SK-N-SH treated with all-trans-retinoic acid at 6 μM for 48 hours (cell line): ENCODE results near the gene ACLY.

Source experiments
- ARNTL ChIP-seq: fragments of 450-650 bp; formaldehyde crosslinking; IDR thresholded peaks from 2 replicates; pipeline ENCODE4 v1.5.0; 2020; ENCODE audit warnings: low read depth, mild to moderate bottlenecking, moderate library complexity, borderline replicate concordance
- BACH2 ChIP-seq: fragments of 250-450 bp; sonication (Bioruptor Pico); IDR thresholded peaks from 2 replicates; pipeline ENCODE4 v1.9.0; 2021; ENCODE audit warnings: mild to moderate bottlenecking, borderline replicate concordance
- CREB5 ChIP-seq: fragments of 250-450 bp; sonication (Bioruptor Pico); IDR thresholded peaks from 2 replicates; pipeline ENCODE4 v1.5.1; 2020; ENCODE audit warnings: low read depth, mild to moderate bottlenecking, moderate library complexity
- ESRRG ChIP-seq: fragments of 250-450 bp; sonication (Bioruptor Pico); IDR thresholded peaks from 2 replicates; pipeline ENCODE4 v1.6.1; 2021; ENCODE audit warnings: mild to moderate bottlenecking
- GLIS3 ChIP-seq: fragments of 250-450 bp; sonication (Bioruptor Pico); IDR thresholded peaks from 2 replicates; pipeline ENCODE4 v1.5.0; 2020; ENCODE audit warnings: mild to moderate bottlenecking, moderate library complexity
- ISL1 ChIP-seq: fragments of 250-450 bp; sonication (Bioruptor Pico); IDR thresholded peaks from 2 replicates; pipeline ENCODE4 v2.1.2; 2022; ENCODE audit warnings: mild to moderate bottlenecking, moderate library complexity
- PATZ1 ChIP-seq: fragments of 250-450 bp; sonication (Bioruptor Pico); IDR thresholded peaks from 2 replicates; pipeline ENCODE4 v1.8.0; 2020; ENCODE audit warnings: mild to moderate bottlenecking, moderate library complexity, borderline replicate concordance
- RARB ChIP-seq: fragments of 250-450 bp; sonication (Bioruptor Pico); IDR thresholded peaks from 2 replicates; pipeline ENCODE4 v1.8.0; 2021; ENCODE audit warnings: mild to moderate bottlenecking, moderate library complexity
- TCF4 ChIP-seq: fragments of 250-450 bp; sonication (Bioruptor Pico); IDR thresholded peaks from 2 replicates; pipeline ENCODE4 v1.8.0; 2021; ENCODE audit warnings: mild to moderate bottlenecking, moderate library complexity, borderline replicate concordance
- ZC3H10 ChIP-seq: fragments of 250-450 bp; sonication (Bioruptor Pico); IDR thresholded peaks from 2 replicates; pipeline ENCODE4 v1.5.1; 2021; ENCODE audit warnings: mild to moderate bottlenecking, moderate library complexity
- ZFP3 ChIP-seq: fragments of 250-450 bp; sonication (Bioruptor Pico); IDR thresholded peaks from 2 replicates; pipeline ENCODE4 v1.5.0; 2020; ENCODE audit warnings: mild to moderate bottlenecking, moderate library complexity
- ZFP30 ChIP-seq: fragments of 450-650 bp; formaldehyde crosslinking; IDR thresholded peaks from 2 replicates; pipeline ENCODE4 v1.5.0; 2022; ENCODE audit warnings: mild to moderate bottlenecking, moderate library complexity
- TF ChIP-seq, protein P1 (sequence below): fragments of 250-450 bp; sonication (Bioruptor Pico); IDR thresholded peaks from 2 replicates; pipeline ENCODE4 v1.5.1; 2021; ENCODE audit warnings: mild to moderate bottlenecking, moderate library complexity
- TF ChIP-seq, protein P2 (sequence below): fragments of 250-450 bp; sonication (Bioruptor Pico); IDR thresholded peaks from 2 replicates; pipeline ENCODE4 v1.5.0; 2020; ENCODE audit warnings: mild to moderate bottlenecking, moderate library complexity

DNA sequence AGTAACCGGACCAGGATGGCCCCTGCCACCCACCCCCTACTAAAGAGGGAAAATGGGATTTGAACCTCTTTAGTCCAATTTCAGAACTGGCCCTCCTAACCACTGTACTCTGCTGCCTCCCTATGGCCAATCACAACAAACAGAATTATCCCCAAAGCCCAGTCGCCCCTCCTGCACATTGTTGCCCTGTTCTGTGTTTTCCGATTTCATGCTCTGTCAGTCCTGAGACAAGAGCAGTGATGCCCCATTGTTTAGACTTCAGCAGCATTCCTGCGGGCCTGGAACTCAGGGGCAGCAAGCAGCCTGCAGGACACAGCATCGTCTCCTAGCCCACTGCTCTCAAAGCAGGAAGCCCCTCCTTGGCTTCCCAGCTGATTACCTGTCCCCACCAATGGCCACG lies 33.0 kb downstream of the ACLY start:
- TF ChIP-seq, protein P1, sequence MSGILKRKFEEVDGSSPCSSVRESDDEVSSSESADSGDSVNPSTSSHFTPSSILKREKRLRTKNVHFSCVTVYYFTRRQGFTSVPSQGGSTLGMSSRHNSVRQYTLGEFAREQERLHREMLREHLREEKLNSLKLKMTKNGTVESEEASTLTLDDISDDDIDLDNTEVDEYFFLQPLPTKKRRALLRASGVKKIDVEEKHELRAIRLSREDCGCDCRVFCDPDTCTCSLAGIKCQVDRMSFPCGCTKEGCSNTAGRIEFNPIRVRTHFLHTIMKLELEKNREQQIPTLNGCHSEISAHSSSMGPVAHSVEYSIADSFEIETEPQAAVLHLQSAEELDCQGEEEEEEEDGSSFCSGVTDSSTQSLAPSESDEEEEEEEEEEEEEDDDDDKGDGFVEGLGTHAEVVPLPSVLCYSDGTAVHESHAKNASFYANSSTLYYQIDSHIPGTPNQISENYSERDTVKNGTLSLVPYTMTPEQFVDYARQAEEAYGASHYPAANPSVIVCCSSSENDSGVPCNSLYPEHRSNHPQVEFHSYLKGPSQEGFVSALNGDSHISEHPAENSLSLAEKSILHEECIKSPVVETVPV: no peak
- TF ChIP-seq CREB5: no peak
- TF ChIP-seq ZFP3 (CRISPR knock-in tag): no peak
- no peak for TF ChIP-seq PATZ1 (CRISPR knock-in tag)
- TF ChIP-seq RARB: no peak
- no peak for TF ChIP-seq ISL1
- no peak for TF ChIP-seq ZC3H10 (CRISPR knock-in tag)
- no peak for TF ChIP-seq ESRRG (CRISPR knock-in tag)
- TF ChIP-seq GLIS3 (CRISPR knock-in tag): no peak
- no peak for TF ChIP-seq TCF4 (CRISPR knock-in tag)
- no peak for TF ChIP-seq BACH2
- TF ChIP-seq ZFP30: no peak
- TF ChIP-seq ARNTL (CRISPR knock-in tag): no peak
- TF ChIP-seq, protein P2, sequence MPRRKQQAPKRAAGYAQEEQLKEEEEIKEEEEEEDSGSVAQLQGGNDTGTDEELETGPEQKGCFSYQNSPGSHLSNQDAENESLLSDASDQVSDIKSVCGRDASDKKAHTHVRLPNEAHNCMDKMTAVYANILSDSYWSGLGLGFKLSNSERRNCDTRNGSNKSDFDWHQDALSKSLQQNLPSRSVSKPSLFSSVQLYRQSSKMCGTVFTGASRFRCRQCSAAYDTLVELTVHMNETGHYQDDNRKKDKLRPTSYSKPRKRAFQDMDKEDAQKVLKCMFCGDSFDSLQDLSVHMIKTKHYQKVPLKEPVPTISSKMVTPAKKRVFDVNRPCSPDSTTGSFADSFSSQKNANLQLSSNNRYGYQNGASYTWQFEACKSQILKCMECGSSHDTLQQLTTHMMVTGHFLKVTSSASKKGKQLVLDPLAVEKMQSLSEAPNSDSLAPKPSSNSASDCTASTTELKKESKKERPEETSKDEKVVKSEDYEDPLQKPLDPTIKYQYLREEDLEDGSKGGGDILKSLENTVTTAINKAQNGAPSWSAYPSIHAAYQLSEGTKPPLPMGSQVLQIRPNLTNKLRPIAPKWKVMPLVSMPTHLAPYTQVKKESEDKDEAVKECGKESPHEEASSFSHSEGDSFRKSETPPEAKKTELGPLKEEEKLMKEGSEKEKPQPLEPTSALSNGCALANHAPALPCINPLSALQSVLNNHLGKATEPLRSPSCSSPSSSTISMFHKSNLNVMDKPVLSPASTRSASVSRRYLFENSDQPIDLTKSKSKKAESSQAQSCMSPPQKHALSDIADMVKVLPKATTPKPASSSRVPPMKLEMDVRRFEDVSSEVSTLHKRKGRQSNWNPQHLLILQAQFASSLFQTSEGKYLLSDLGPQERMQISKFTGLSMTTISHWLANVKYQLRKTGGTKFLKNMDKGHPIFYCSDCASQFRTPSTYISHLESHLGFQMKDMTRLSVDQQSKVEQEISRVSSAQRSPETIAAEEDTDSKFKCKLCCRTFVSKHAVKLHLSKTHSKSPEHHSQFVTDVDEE (CRISPR knock-in tag): no peak
